RWPE1 (cell line): ENCODE results near the gene CHRNA9.

Experiments
- CTCF ChIA-PET: fragments of 350-600 bp; sonication (Branson Sonifier 250); formaldehyde crosslinking; extraction: SDS; loops from one replicate; lab custom pipeline; 2021; lab: Yijun Ruan, JAX
- POLR2A ChIA-PET: fragments of 400-600 bp; formaldehyde crosslinking; extraction: SDS; loops from one replicate; lab custom pipeline; 2020; ENCODE audit warnings: antibody characterized with exemption; ENCODE audit not compliant: low non-redundant PET; lab: Yijun Ruan, JAX
- DNase-seq: peaks from one replicate; pipeline ENCODE4 v3.0.0; 2012; ENCODE audit warnings: low spot score
- H3K27ac ChIP-seq: fragments of 450-650 bp; 2 replicates; pipeline ENCODE4 v1.5.1; 2017
- CTCF ChIP-seq: fragments of 450-650 bp; conservative IDR thresholded peaks from 2 replicates; pipeline ENCODE4 v1.5.1; 2017; ENCODE audit warnings: low read depth, mild to moderate bottlenecking

CHRNA9 gene

GRCh38 chr4:40303751-40304150 is 31.4 kb upstream of the CHRNA9 start:
- POLR2A ChIA-PET, result no interaction called here
- H3K27ac ChIP-seq, result no peak overlapping the region
- no peak for TF ChIP-seq CTCF
- CTCF ChIA-PET, result no interaction called here
- DNase-seq, result no peak

- no peak for TF ChIP-seq CTCF
- no peak for DNase-seq
- ChIA-PET POLR2A (no interaction called here), CTCF (interaction anchor here (0.5 kb wide), 1 partner anchor 134 kb away, joined by 3 read pairs; no protein-coding TSS in a partner anchor)
- no peak overlapping the region for H3K27ac ChIP-seq
These were observed 29.6 kb upstream of the CHRNA9 start for GRCh38 chr4:40305328-40306170.

DNA sequence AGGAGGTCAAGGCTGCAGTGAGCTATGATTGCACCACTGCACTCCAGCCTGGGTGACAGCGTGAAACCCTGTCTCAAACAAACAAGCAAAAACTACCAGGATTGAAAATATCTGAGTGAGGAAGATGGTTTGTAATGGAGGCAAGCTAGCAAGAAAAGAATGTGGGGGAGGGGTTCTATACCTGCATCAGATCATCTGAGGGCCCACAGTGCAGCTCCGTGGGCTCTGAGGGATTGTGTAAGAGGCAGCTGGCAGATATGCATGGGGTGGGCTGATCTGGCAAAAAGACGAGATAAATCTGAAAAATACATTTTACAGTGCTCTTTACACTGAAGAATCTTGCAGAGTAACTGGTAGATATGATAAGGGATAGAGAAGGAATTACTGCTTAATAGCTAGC is 28.9 kb upstream of the CHRNA9 start:
- ChIA-PET CTCF (interaction anchor here (0.5 kb wide), 1 partner anchor 135 kb away, joined by 3 read pairs; no protein-coding TSS in a partner anchor), POLR2A (no interaction called here)
- DNase-seq, result no peak
- no peak for TF ChIP-seq CTCF
- H3K27ac ChIP-seq, result no peak overlapping the region

DNA sequence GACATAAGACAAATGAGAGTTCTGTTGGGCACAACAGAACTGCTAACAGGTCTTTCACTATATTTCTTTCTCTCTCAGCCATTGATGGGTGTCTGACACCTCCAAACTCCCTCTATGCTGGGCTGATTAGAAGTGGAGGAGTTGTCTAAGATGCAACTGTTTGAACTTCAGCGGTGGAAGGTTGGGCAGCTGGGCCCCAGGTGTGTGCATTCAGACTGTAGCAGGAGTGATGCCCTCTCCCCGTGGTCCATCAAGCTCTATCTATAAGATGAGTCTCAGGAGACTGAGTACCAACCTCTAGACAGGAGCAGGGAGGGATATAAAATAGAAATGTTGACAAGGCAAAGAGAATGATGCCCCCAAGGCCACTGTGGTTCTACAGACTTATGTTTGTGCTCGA is 28.2 kb upstream of the CHRNA9 start:
- no peak for DNase-seq
- ChIA-PET POLR2A (no interaction called here), CTCF (no interaction called here)
- no peak for TF ChIP-seq CTCF
- no peak overlapping the region for H3K27ac ChIP-seq

GRCh38 chr4:40307627-40308497 is 27.3 kb upstream of the CHRNA9 start:
- ChIA-PET POLR2A (no interaction called here), CTCF (interaction anchor here (0.5 to 1.0 kb wide), 4 partner anchors 9 to 325 kb away, joined by 3 to 4 read pairs (median 3); no protein-coding TSS in a partner anchor)
- DNase-seq, result no peak
- no peak overlapping the region for H3K27ac ChIP-seq
- TF ChIP-seq CTCF, result no peak

- POLR2A ChIA-PET, result no interaction called here
- DNase-seq, result no peak
- H3K27ac ChIP-seq, result no peak overlapping the region
- no peak for TF ChIP-seq CTCF
- CTCF ChIA-PET, result interaction anchor here (0.6 to 1.0 kb wide), 3 partner anchors 8 to 325 kb away, joined by 3 read pairs; no protein-coding TSS in a partner anchor
These were observed 26.5 kb upstream of the CHRNA9 start for GRCh38 chr4:40308528-40309122.
